ENCODE measurements around the gene POLR2I.

The POLR2I gene

GRCh38 chr19:36067681-36068080 lies 47.0 kb downstream of the POLR2I start:
- TF ChIP-seq ZFX (IDR thresholded peaks at IDR 0.05) = no peak
- TF ChIP-seq, protein P1, sequence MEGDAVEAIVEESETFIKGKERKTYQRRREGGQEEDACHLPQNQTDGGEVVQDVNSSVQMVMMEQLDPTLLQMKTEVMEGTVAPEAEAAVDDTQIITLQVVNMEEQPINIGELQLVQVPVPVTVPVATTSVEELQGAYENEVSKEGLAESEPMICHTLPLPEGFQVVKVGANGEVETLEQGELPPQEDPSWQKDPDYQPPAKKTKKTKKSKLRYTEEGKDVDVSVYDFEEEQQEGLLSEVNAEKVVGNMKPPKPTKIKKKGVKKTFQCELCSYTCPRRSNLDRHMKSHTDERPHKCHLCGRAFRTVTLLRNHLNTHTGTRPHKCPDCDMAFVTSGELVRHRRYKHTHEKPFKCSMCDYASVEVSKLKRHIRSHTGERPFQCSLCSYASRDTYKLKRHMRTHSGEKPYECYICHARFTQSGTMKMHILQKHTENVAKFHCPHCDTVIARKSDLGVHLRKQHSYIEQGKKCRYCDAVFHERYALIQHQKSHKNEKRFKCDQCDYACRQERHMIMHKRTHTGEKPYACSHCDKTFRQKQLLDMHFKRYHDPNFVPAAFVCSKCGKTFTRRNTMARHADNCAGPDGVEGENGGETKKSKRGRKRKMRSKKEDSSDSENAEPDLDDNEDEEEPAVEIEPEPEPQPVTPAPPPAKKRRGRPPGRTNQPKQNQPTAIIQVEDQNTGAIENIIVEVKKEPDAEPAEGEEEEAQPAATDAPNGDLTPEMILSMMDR (conservative IDR thresholded peaks at IDR 0.05) = no peak
- H3K27ac ChIP-seq = no peak overlapping the region

- no peak overlapping the region for H3K27ac ChIP-seq
- no peak for TF ChIP-seq ZFX (IDR thresholded peaks at IDR 0.05)
- TF ChIP-seq, protein P1 (conservative IDR thresholded peaks at IDR 0.05) = no peak
Observed at GRCh38 chr19:36064826-36065225, 49.8 kb downstream of the POLR2I start.
